Caco-2 (cell line): ENCODE data around the gene SLC2A13. TPM values are rescaled to one million over a fixed set of nuclear protein-coding genes. Genes with fewer than 3 reads are reported as not detected.

Experiments
- BruUV-seq: library from RNA; stranded (reverse); fragments of 400-500 nt; replicated peaks from 2 replicates; lab custom pipeline; 2021; lab: Mats Ljungman, UMichigan
- CTCF ChIA-PET: fragments of 300-600 bp; sonication (Branson Sonifier 250); formaldehyde crosslinking; loops from one replicate; lab custom pipeline; 2022; ENCODE audit warnings: antibody characterized with exemption; lab: Charles Lee
- POLR2A ChIA-PET: fragments of 300-600 bp; sonication (Branson Sonifier 250); formaldehyde crosslinking; loops from one replicate; lab custom pipeline; 2022; ENCODE audit warnings: antibody characterized with exemption; lab: Charles Lee
- DNase-seq, 2 experiments: peaks; one replicate each; pipeline versions ENCODE4 v3.0.0 to v3.0.0-alpha.2; 2020 to 2022
- H3K27me3 ChIP-seq: replicated peaks from 2 replicates; pipeline ENCODE4 v1.6.0; 2011; ENCODE audit warnings: low read length; ENCODE audit not compliant: control insufficient read depth, insufficient read depth
- H3K36me3 ChIP-seq: 2 replicates; pipeline ENCODE4 v1.5.1; 2011; ENCODE audit warnings: low read length; ENCODE audit not compliant: control insufficient read depth, insufficient read depth
- H3K4me1 ChIP-seq: fragments of 250-450 bp; sonication (Bioruptor Pico); 2 replicates; pipeline ENCODE4 v1.5.1; 2020; ENCODE audit warnings: mild to moderate bottlenecking
- H3K4me3 ChIP-seq: 2 replicates; pipeline ENCODE4 v1.5.1; 2011; ENCODE audit warnings: low read depth, mild to moderate bottlenecking, control low read depth, low read length
- H3K9me3 ChIP-seq: fragments of 250-450 bp; sonication (Bioruptor Pico); 2 replicates; pipeline ENCODE4 v1.5.1; 2020; ENCODE audit warnings: mild to moderate bottlenecking, moderate library complexity
- H3K27ac Mint-ChIP-seq: one replicate; pipeline ENCODE4 v1.8.0; 2022; ENCODE audit warnings: mixed read lengths; ENCODE audit not compliant: unreplicated experiment
- H3K27me3 Mint-ChIP-seq: one replicate; pipeline ENCODE4 v1.8.0; 2022; ENCODE audit warnings: mixed read lengths; ENCODE audit not compliant: insufficient read depth, unreplicated experiment
- H3K36me3 Mint-ChIP-seq: one replicate; pipeline ENCODE4 v1.8.0; 2022; ENCODE audit warnings: mild to moderate bottlenecking, mixed read lengths; ENCODE audit not compliant: insufficient read depth, unreplicated experiment
- H3K4me1 Mint-ChIP-seq: one replicate; pipeline ENCODE4 v1.8.0; 2022; ENCODE audit warnings: low read depth, mixed read lengths; ENCODE audit not compliant: unreplicated experiment
- H3K4me3 Mint-ChIP-seq: one replicate; pipeline ENCODE4 v1.8.0; 2022; ENCODE audit warnings: mild to moderate bottlenecking, moderate library complexity, mixed read lengths; ENCODE audit not compliant: unreplicated experiment
- H3K9me3 Mint-ChIP-seq: one replicate; pipeline ENCODE4 v1.8.0; 2022; ENCODE audit warnings: mixed read lengths; ENCODE audit not compliant: unreplicated experiment
- CTCF ChIP-seq, 2 experiments: fragments of 200-600 bp in 1 of 2; IDR thresholded peaks; 1 replicate in 1 of 2; 2 replicates in 1 of 2; pipeline versions ENCODE4 v1.5.1 to v1.8.0; 2011 to 2022; ENCODE audit warnings: antibody characterized with exemption in 1 of 2, control low read depth in 1 of 2, inconsistent platforms in 1 of 2, low read depth in 1 of 2, low read length in 1 of 2, mild to moderate bottlenecking in 1 of 2, moderate library complexity in 1 of 2; ENCODE audit not compliant: insufficient read depth in 1 of 2, severe bottlenecking in 1 of 2, unreplicated experiment in 1 of 2
- intact Hi-C: fragments of 100-400 bp; cut with micrococcal nuclease; formaldehyde crosslinking; loops from one replicate; pipeline ENCODE4 v1.10.0; 2022; ENCODE audit not compliant: unreplicated experiment
- total RNA-seq: library from RNA; stranded (reverse); gene quantifications from 2 replicates; pipeline ENCODE4 v1.2.3, GENCODE V29; 2022

SLC2A13 gene
- total RNA-seq, 1 experiment from 2014 or later = 3.0 TPM

- CTCF ChIA-PET = no interaction called here
Measured at GRCh38 chr12:40045656-40046055, 60.2 kb downstream of the SLC2A13 start.

GRCh38 chr12:40044396-40044795, 61.5 kb downstream of the SLC2A13 start:
- Histone ChIP-seq H3K27me3 (no peaks in the 10 kb centered on the region), H3K36me3 (no peaks in the 10 kb centered on the region), H3K9me3 (no peaks in the 10 kb centered on the region), H3K4me1 (no peaks in the 10 kb centered on the region), H3K4me3 (no peak overlapping the region)
- intact Hi-C loops = no loop called here
- DNase-seq = no peak
- no peak for TF ChIP-seq CTCF (IDR thresholded peaks at IDR 0.05; ENCODE audit: insufficient read depth in 1 of 2, low read depth in 1 of 2, low read length in 1 of 2, severe bottlenecking in 1 of 2, unreplicated experiment in 1 of 2)
- no TSS peak for BruUV-seq
- no peaks in the 10 kb centered on the region for H3K27me3 Mint-ChIP-seq
- H3K4me1 Mint-ChIP-seq = no peaks in the 10 kb centered on the region
- no peaks in the 10 kb centered on the region for H3K9me3 Mint-ChIP-seq
- no peak overlapping the region for H3K4me3 Mint-ChIP-seq
- ChIA-PET POLR2A (no interaction called here), CTCF (no interaction called here)
- no peak overlapping the region for H3K27ac Mint-ChIP-seq
- no peaks in the 10 kb centered on the region for H3K36me3 Mint-ChIP-seq

More at GRCh38 chr12:40045656-40046055, 60.2 kb downstream of the SLC2A13 start:
- Mint-ChIP-seq H3K27ac (no peak overlapping the region), H3K27me3 (no peaks in the 10 kb centered on the region), H3K4me3 (no peak overlapping the region), H3K36me3 (no peaks in the 10 kb centered on the region), H3K4me1 (no peaks in the 10 kb centered on the region), H3K9me3 (no peaks in the 10 kb centered on the region)
- intact Hi-C loops = no loop called here
- no peak overlapping the region for H3K4me3 ChIP-seq
- no peaks in the 10 kb centered on the region for H3K9me3 ChIP-seq
- no TSS peak for BruUV-seq
- TF ChIP-seq CTCF (IDR thresholded peaks at IDR 0.05; ENCODE audit: insufficient read depth in 1 of 2, low read depth in 1 of 2, low read length in 1 of 2, severe bottlenecking in 1 of 2, unreplicated experiment in 1 of 2) = no peak
- H3K27me3 ChIP-seq = no peaks in the 10 kb centered on the region
- no peak for DNase-seq
- H3K4me1 ChIP-seq = no peaks in the 10 kb centered on the region
- POLR2A ChIA-PET = no interaction called here
- H3K36me3 ChIP-seq = no peaks in the 10 kb centered on the region

- H3K4me1 ChIP-seq = no peaks in the 10 kb centered on the region
- H3K36me3 ChIP-seq = no peaks in the 10 kb centered on the region
- no peak overlapping the region for H3K4me3 ChIP-seq
- intact Hi-C loops = no loop called here
- no TSS peak for BruUV-seq
- no peak for TF ChIP-seq CTCF (IDR thresholded peaks at IDR 0.05; ENCODE audit: insufficient read depth in 1 of 2, low read depth in 1 of 2, low read length in 1 of 2, severe bottlenecking in 1 of 2, unreplicated experiment in 1 of 2)
- Mint-ChIP-seq H3K27me3 (no peaks in the 10 kb centered on the region), H3K4me1 (no peaks in the 10 kb centered on the region), H3K36me3 (no peaks in the 10 kb centered on the region), H3K27ac (no peak overlapping the region), H3K9me3 (no peaks in the 10 kb centered on the region), H3K4me3 (no peak overlapping the region)
- H3K9me3 ChIP-seq = no peaks in the 10 kb centered on the region
- POLR2A ChIA-PET = no interaction called here
- CTCF ChIA-PET = no interaction called here
- DNase-seq = no peak
- H3K27me3 ChIP-seq = no peaks in the 10 kb centered on the region
Measured at GRCh38 chr12:40039598-40039997, 66.3 kb downstream of the SLC2A13 start.
